Activated T-cell treated with anti-CD3 and anti-CD28 coated beads, Interleukin-2, amount 50 U/mL, for 4 hours (primary cell): ENCODE data around the gene WWC2. TPM values are rescaled to one million over a fixed set of nuclear protein-coding genes. Genes with fewer than 3 reads are reported as not detected.

Experiments used
- ATAC-seq, 2 donors: fragments of 200-7000 bp; cut with Tn5 transposase; one replicate each; pipeline ENCODE4 v1.10.0; 2021
- DNase-seq: peaks from one replicate; pipeline ENCODE4 v3.0.0-alpha.2; 2020
- H3K27me3 Mint-ChIP-seq: one replicate; pipeline ENCODE4 v1.8.0; 2021; ENCODE audit warnings: low read depth, mixed read lengths
- H3K36me3 Mint-ChIP-seq: one replicate; pipeline ENCODE4 v1.8.0; 2022; ENCODE audit warnings: mixed read lengths; ENCODE audit not compliant: insufficient read depth
- H3K4me1 Mint-ChIP-seq: one replicate; pipeline ENCODE4 v1.8.0; 2021; ENCODE audit warnings: low read depth, mixed read lengths
- H3K4me3 Mint-ChIP-seq: one replicate; pipeline ENCODE4 v1.8.0; 2021; ENCODE audit warnings: mild to moderate bottlenecking, moderate library complexity, mixed read lengths
- H3K9me3 Mint-ChIP-seq: one replicate; pipeline ENCODE4 v1.8.0; 2021; ENCODE audit warnings: mixed read lengths
- total RNA-seq, 3 donors: library from RNA; stranded (reverse); gene quantifications; one replicate each; pipeline ENCODE4 v1.2.1, GENCODE V29; 2021

WWC2 gene
- total RNA-seq, 3 donors from 2014 or later: 5.6 to 7.8 (median 6.9) TPM

GRCh38 chr4:183158062-183158461, 59.0 kb downstream of the WWC2 start:
- H3K36me3 Mint-ChIP-seq: no peaks in the 10 kb centered on the region
- no peaks in the 10 kb centered on the region for H3K27me3 Mint-ChIP-seq
- H3K4me1 Mint-ChIP-seq: peaks cover 2% of the 10 kb centered on the region
- no peaks in the 10 kb centered on the region for H3K9me3 Mint-ChIP-seq
- no peak for DNase-seq
- no peak for ATAC-seq
- H3K4me3 Mint-ChIP-seq: no peak overlapping the region

- Mint-ChIP-seq H3K36me3 (no peaks in the 10 kb centered on the region), H3K27me3 (no peaks in the 10 kb centered on the region), H3K4me3 (no peak overlapping the region), H3K4me1 (peaks cover 9% of the 10 kb centered on the region), H3K9me3 (no peaks in the 10 kb centered on the region)
- ATAC-seq: no peak
- no peak for DNase-seq
Measured at GRCh38 chr4:183161630-183162029, 62.6 kb downstream of the WWC2 start.

GRCh38 chr4:183163135-183163534, 64.1 kb downstream of the WWC2 start:
- Mint-ChIP-seq H3K36me3 (no peaks in the 10 kb centered on the region), H3K4me1 (peaks cover 9% of the 10 kb centered on the region), H3K9me3 (no peaks in the 10 kb centered on the region), H3K4me3 (no peak overlapping the region), H3K27me3 (no peaks in the 10 kb centered on the region)
- ATAC-seq: no peak
- DNase-seq: no peak

- ATAC-seq: no peak
- Mint-ChIP-seq H3K36me3 (no peaks in the 10 kb centered on the region), H3K4me3 (no peak overlapping the region), H3K4me1 (peaks cover 9% of the 10 kb centered on the region), H3K9me3 (no peaks in the 10 kb centered on the region), H3K27me3 (no peaks in the 10 kb centered on the region)
- DNase-seq: no peak
Measured at GRCh38 chr4:183164963-183165362, 65.9 kb downstream of the WWC2 start.

GRCh38 chr4:183165376-183165775, 66.3 kb downstream of the WWC2 start:
- peaks cover 7% of the 10 kb centered on the region for H3K4me1 Mint-ChIP-seq
- ATAC-seq: no peak
- DNase-seq: no peak
- no peaks in the 10 kb centered on the region for H3K27me3 Mint-ChIP-seq
- no peak overlapping the region for H3K4me3 Mint-ChIP-seq
- H3K36me3 Mint-ChIP-seq: no peaks in the 10 kb centered on the region
- no peaks in the 10 kb centered on the region for H3K9me3 Mint-ChIP-seq

GRCh38 chr4:183170894-183171293, 71.8 kb downstream of the WWC2 start:
- DNase-seq (no peak), ATAC-seq (no peak)
- H3K27me3 Mint-ChIP-seq: no peaks in the 10 kb centered on the region
- no peak overlapping the region for H3K4me3 Mint-ChIP-seq
- no peaks in the 10 kb centered on the region for H3K4me1 Mint-ChIP-seq
- no peaks in the 10 kb centered on the region for H3K36me3 Mint-ChIP-seq
- no peaks in the 10 kb centered on the region for H3K9me3 Mint-ChIP-seq

GRCh38 chr4:183171484-183172267, 72.6 kb downstream of the WWC2 start:
- H3K9me3 Mint-ChIP-seq: no peaks in the 10 kb centered on the region
- no peaks in the 10 kb centered on the region for H3K4me1 Mint-ChIP-seq
- no peaks in the 10 kb centered on the region for H3K36me3 Mint-ChIP-seq
- DNase-seq (no peak), ATAC-seq (no peak)
- H3K27me3 Mint-ChIP-seq: no peaks in the 10 kb centered on the region
- no peak overlapping the region for H3K4me3 Mint-ChIP-seq

GRCh38 chr4:183172881-183173280, 73.8 kb downstream of the WWC2 start:
- ATAC-seq: no peak
- no peaks in the 10 kb centered on the region for H3K27me3 Mint-ChIP-seq
- DNase-seq: no peak
- no peak overlapping the region for H3K4me3 Mint-ChIP-seq
- H3K36me3 Mint-ChIP-seq: no peaks in the 10 kb centered on the region
- no peaks in the 10 kb centered on the region for H3K9me3 Mint-ChIP-seq
- no peaks in the 10 kb centered on the region for H3K4me1 Mint-ChIP-seq

- no peaks in the 10 kb centered on the region for H3K36me3 Mint-ChIP-seq
- DNase-seq: no peak
- H3K4me1 Mint-ChIP-seq: no peaks in the 10 kb centered on the region
- ATAC-seq: no peak
- H3K27me3 Mint-ChIP-seq: no peaks in the 10 kb centered on the region
- H3K9me3 Mint-ChIP-seq: no peaks in the 10 kb centered on the region
- H3K4me3 Mint-ChIP-seq: no peak overlapping the region
Measured at GRCh38 chr4:183173580-183174526, 74.8 kb downstream of the WWC2 start.

- no peaks in the 10 kb centered on the region for H3K36me3 Mint-ChIP-seq
- ATAC-seq: no peak
- no peak overlapping the region for H3K4me3 Mint-ChIP-seq
- DNase-seq: no peak
- H3K9me3 Mint-ChIP-seq: no peaks in the 10 kb centered on the region
- H3K27me3 Mint-ChIP-seq: peaks cover 2% of the 10 kb centered on the region
- H3K4me1 Mint-ChIP-seq: peaks cover 2% of the 10 kb centered on the region
Measured at GRCh38 chr4:183175631-183176232, 76.7 kb downstream of the WWC2 start.

GRCh38 chr4:183177001-183177400, 77.9 kb downstream of the WWC2 start:
- no peaks in the 10 kb centered on the region for H3K36me3 Mint-ChIP-seq
- no peaks in the 10 kb centered on the region for H3K9me3 Mint-ChIP-seq

GRCh38 chr4:183178201-183178600, 79.1 kb downstream of the WWC2 start:
- no peaks in the 10 kb centered on the region for H3K9me3 Mint-ChIP-seq
- DNase-seq (no peak), ATAC-seq (no peak)
- H3K4me1 Mint-ChIP-seq: peaks cover 3% of the 10 kb centered on the region
- no peak overlapping the region for H3K4me3 Mint-ChIP-seq
- H3K36me3 Mint-ChIP-seq: no peaks in the 10 kb centered on the region
- peaks cover 2% of the 10 kb centered on the region for H3K27me3 Mint-ChIP-seq

More at GRCh38 chr4:183177001-183177400, 77.9 kb downstream of the WWC2 start:
- ATAC-seq (no peak), DNase-seq (no peak)
- peaks cover 2% of the 10 kb centered on the region for H3K27me3 Mint-ChIP-seq
- peaks cover 2% of the 10 kb centered on the region for H3K4me1 Mint-ChIP-seq
- no peak overlapping the region for H3K4me3 Mint-ChIP-seq

- ATAC-seq (no peak), DNase-seq (no peak)
- no peak overlapping the region for H3K4me3 Mint-ChIP-seq
- peaks cover 2% of the 10 kb centered on the region for H3K27me3 Mint-ChIP-seq
- peaks cover 19% of the 10 kb centered on the region for H3K4me1 Mint-ChIP-seq
- H3K36me3 Mint-ChIP-seq: no peaks in the 10 kb centered on the region
- peaks cover 7% of the 10 kb centered on the region for H3K9me3 Mint-ChIP-seq
Measured at GRCh38 chr4:183180096-183180495, 81.0 kb downstream of the WWC2 start.

- no peaks in the 10 kb centered on the region for H3K36me3 Mint-ChIP-seq
- H3K4me3 Mint-ChIP-seq: no peak overlapping the region
- H3K4me1 Mint-ChIP-seq: peaks cover 23% of the 10 kb centered on the region
Measured at GRCh38 chr4:183180621-183181020, 81.6 kb downstream of the WWC2 start.

More at GRCh38 chr4:183180621-183181020, 81.6 kb downstream of the WWC2 start:
- ATAC-seq: no peak
- Mint-ChIP-seq H3K9me3 (peaks cover 7% of the 10 kb centered on the region), H3K27me3 (peaks cover 2% of the 10 kb centered on the region)
- DNase-seq: no peak
